ENCODE measurements around the gene H2BK1. TPM values are rescaled to one million over a fixed set of nuclear protein-coding genes. Genes with fewer than 3 reads are reported as not detected.

H2BK1 gene
- total RNA-seq, 4 donors from 2014 or later, result 4.4 TPM; not detected in 3

GRCh38 chr7:151185762-151186639, 24.3 kb downstream of the H2BK1 start:
- Histone ChIP-seq H3K36me3 (no peaks in the 10 kb centered on the region), H3K4me1 (no peaks in the 10 kb centered on the region), H3K27me3 (no peaks in the 10 kb centered on the region), H3K9me3 (no peaks in the 10 kb centered on the region), H3K27ac (no peak overlapping the region), H3K4me3 (no peak overlapping the region)
- DNase-seq, result no peak
- intact Hi-C loops (cut with DNase I; ENCODE audit: low total_unique reads), result no loop called here
- no peak for TF ChIP-seq POLR2A (IDR thresholded peaks at IDR 0.05)
- TF ChIP-seq CTCF (IDR thresholded peaks at IDR 0.05), result no peak

DNA sequence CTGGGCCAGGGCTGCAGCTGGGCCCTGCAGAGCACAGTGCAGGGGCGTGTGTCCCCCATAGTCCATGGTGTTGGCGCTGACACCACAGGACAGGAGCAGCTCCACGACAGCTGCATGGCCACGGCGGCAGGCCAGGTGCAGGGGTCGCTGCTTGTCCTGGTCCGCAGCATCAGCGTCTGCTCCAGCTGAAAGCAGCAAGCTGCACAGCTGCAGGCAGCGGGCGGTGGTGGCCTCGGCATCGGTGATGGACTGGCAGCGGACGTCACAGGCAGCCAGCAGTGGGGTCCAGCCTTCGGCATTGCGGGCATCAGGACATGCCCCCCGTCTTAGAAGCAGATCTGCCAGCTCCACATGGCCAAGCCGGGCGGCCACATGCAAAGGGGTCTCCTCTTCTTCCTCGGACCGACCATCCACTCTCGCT, 29.3 kb downstream of the H2BK1 start:
- no peak overlapping the region for H3K27ac ChIP-seq
- no peaks in the 10 kb centered on the region for H3K36me3 ChIP-seq
- intact Hi-C loops (cut with DNase I; ENCODE audit: low total_unique reads), result no loop called here
- TF ChIP-seq CTCF (IDR thresholded peaks at IDR 0.05) (no peak), POLR2A (IDR thresholded peaks at IDR 0.05) (no peak)
- no peaks in the 10 kb centered on the region for H3K4me1 ChIP-seq
- H3K9me3 ChIP-seq, result no peaks in the 10 kb centered on the region
- H3K4me3 ChIP-seq, result no peak overlapping the region
- no peaks in the 10 kb centered on the region for H3K27me3 ChIP-seq
- DNase-seq, result no peak

- Histone ChIP-seq H3K4me3 (no peak overlapping the region), H3K9me3 (no peaks in the 10 kb centered on the region), H3K36me3 (no peaks in the 10 kb centered on the region), H3K4me1 (no peaks in the 10 kb centered on the region), H3K27me3 (no peaks in the 10 kb centered on the region), H3K27ac (no peak overlapping the region)
- TF ChIP-seq CTCF (IDR thresholded peaks at IDR 0.05) (no peak), POLR2A (IDR thresholded peaks at IDR 0.05) (no peak)
- intact Hi-C loops (cut with DNase I; ENCODE audit: low total_unique reads), result no loop called here
- no peak for DNase-seq
Observed at GRCh38 chr7:151179946-151180345, 30.3 kb downstream of the H2BK1 start.

GRCh38 chr7:151179287-151179860, 30.9 kb downstream of the H2BK1 start:
- H3K4me3 ChIP-seq, result no peak overlapping the region
- H3K27me3 ChIP-seq, result no peaks in the 10 kb centered on the region
- no peaks in the 10 kb centered on the region for H3K4me1 ChIP-seq
- H3K27ac ChIP-seq, result no peak overlapping the region
- no peak for DNase-seq
- H3K36me3 ChIP-seq, result no peaks in the 10 kb centered on the region
- no peaks in the 10 kb centered on the region for H3K9me3 ChIP-seq
- TF ChIP-seq CTCF (IDR thresholded peaks at IDR 0.05) (no peak), POLR2A (IDR thresholded peaks at IDR 0.05) (no peak)
- intact Hi-C loops (cut with DNase I; ENCODE audit: low total_unique reads), result no loop called here

- no peak for TF ChIP-seq POLR2A (IDR thresholded peaks at IDR 0.05)
- no peak for TF ChIP-seq CTCF (IDR thresholded peaks at IDR 0.05)
- Histone ChIP-seq H3K36me3 (no peaks in the 10 kb centered on the region), H3K9me3 (no peaks in the 10 kb centered on the region), H3K4me3 (no peak overlapping the region), H3K27me3 (no peaks in the 10 kb centered on the region), H3K27ac (no peak overlapping the region), H3K4me1 (no peaks in the 10 kb centered on the region)
- intact Hi-C loops (cut with DNase I; ENCODE audit: low total_unique reads), result no loop called here
- no peak for DNase-seq
Observed at GRCh38 chr7:151178831-151179230, 31.5 kb downstream of the H2BK1 start.

Data from uterus (tissue), 4 donors.